ENCODE measurements around the gene IRF2BP2. TPM values are rescaled to one million over a fixed set of nuclear protein-coding genes. Genes with fewer than 3 reads are reported as not detected.

The IRF2BP2 gene
- polyA plus RNA-seq, 2 donors: 48.8 to 68.5 TPM

GRCh38 chr1:234626391-234626790 is 16.4 kb upstream of the IRF2BP2 start:
- H3K27me3 ChIP-seq (ENCODE audit: control insufficient read depth in 1 of 2, insufficient read depth in 2 of 2, low read length in 2 of 2): no peaks in the 10 kb centered on the region
- H3K4me1 ChIP-seq (ENCODE audit: control insufficient read depth in 2 of 2, insufficient read depth in 2 of 2, low read length in 1 of 2): peaks cover 0 to 3% of the 10 kb centered on the region in 2 donors
- H3K4me3 ChIP-seq (ENCODE audit: low read depth in 1 of 2, low read length in 2 of 2): no peak overlapping the region
- 95 to 97% methylated on average over 6 of the region's 6 CpGs for WGBS, 2 donors
- H3K9me3 ChIP-seq (ENCODE audit: control insufficient read depth in 2 of 2, insufficient read depth in 1 of 2, low read depth in 1 of 2, low read length in 1 of 2): no peaks in the 10 kb centered on the region
- no peaks in the 10 kb centered on the region for H3K36me3 ChIP-seq (ENCODE audit: control insufficient read depth in 2 of 2, insufficient read depth in 2 of 2, low read length in 1 of 2)
- no peak overlapping the region for H3K27ac ChIP-seq (ENCODE audit: low read depth in 2 of 2, low read length in 1 of 2)

GRCh38 chr1:234624724-234625117 is 14.7 kb upstream of the IRF2BP2 start:
- Histone ChIP-seq H3K9me3 (ENCODE audit: control insufficient read depth in 2 of 2, insufficient read depth in 1 of 2, low read depth in 1 of 2, low read length in 1 of 2) (no peaks in the 10 kb centered on the region), H3K4me1 (ENCODE audit: control insufficient read depth in 2 of 2, insufficient read depth in 2 of 2, low read length in 1 of 2) (peaks cover 0 to 3% of the 10 kb centered on the region in 2 donors), H3K27ac (ENCODE audit: low read depth in 2 of 2, low read length in 1 of 2) (no peak overlapping the region), H3K4me3 (ENCODE audit: low read depth in 1 of 2, low read length in 2 of 2) (no peak overlapping the region), H3K36me3 (ENCODE audit: control insufficient read depth in 2 of 2, insufficient read depth in 2 of 2, low read length in 1 of 2) (no peaks in the 10 kb centered on the region), H3K27me3 (ENCODE audit: control insufficient read depth in 1 of 2, insufficient read depth in 2 of 2, low read length in 2 of 2) (no peaks in the 10 kb centered on the region)
- WGBS, 2 donors: 39 to 51% methylated on average over 3 of the region's 3 CpGs

- WGBS, 2 donors: 36 to 46% methylated on average over 7 of the region's 7 CpGs
- Histone ChIP-seq H3K9me3 (ENCODE audit: control insufficient read depth in 2 of 2, insufficient read depth in 1 of 2, low read depth in 1 of 2, low read length in 1 of 2) (no peaks in the 10 kb centered on the region), H3K36me3 (ENCODE audit: control insufficient read depth in 2 of 2, insufficient read depth in 2 of 2, low read length in 1 of 2) (no peaks in the 10 kb centered on the region), H3K4me3 (ENCODE audit: low read depth in 1 of 2, low read length in 2 of 2) (no peak overlapping the region), H3K4me1 (ENCODE audit: control insufficient read depth in 2 of 2, insufficient read depth in 2 of 2, low read length in 1 of 2) (no peaks in the 10 kb centered on the region), H3K27me3 (ENCODE audit: control insufficient read depth in 1 of 2, insufficient read depth in 2 of 2, low read length in 2 of 2) (no peaks in the 10 kb centered on the region), H3K27ac (ENCODE audit: low read depth in 2 of 2, low read length in 1 of 2) (no peak overlapping the region)
These were observed 11.8 kb upstream of the IRF2BP2 start for GRCh38 chr1:234621657-234622335.

DNA sequence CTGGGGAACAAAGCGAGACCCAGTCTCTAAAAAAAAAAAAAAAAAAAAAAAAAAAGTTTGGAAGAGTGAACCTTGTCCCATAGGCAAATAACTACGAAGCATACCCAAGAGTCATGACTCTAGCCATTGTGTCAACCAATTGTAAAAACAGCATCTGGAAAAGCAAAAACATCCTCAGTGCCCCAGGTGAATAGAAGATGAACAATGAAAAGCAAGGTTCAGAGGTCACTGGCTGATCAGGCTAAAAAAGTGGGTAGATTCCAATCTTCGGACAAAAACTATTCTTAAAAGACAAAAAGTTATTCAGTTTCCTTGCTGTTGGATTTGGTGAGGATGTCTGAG is 11.1 kb upstream of the IRF2BP2 start:
- no peak overlapping the region for H3K4me3 ChIP-seq (ENCODE audit: low read depth in 1 of 2, low read length in 2 of 2)
- no peaks in the 10 kb centered on the region for H3K36me3 ChIP-seq (ENCODE audit: control insufficient read depth in 2 of 2, insufficient read depth in 2 of 2, low read length in 1 of 2)
- H3K27ac ChIP-seq (ENCODE audit: low read depth in 2 of 2, low read length in 1 of 2): no peak overlapping the region
- no peaks in the 10 kb centered on the region for H3K9me3 ChIP-seq (ENCODE audit: control insufficient read depth in 2 of 2, insufficient read depth in 1 of 2, low read depth in 1 of 2, low read length in 1 of 2)
- 94 to 96% methylated on average over 3 of the region's 3 CpGs for WGBS, 2 donors
- H3K27me3 ChIP-seq (ENCODE audit: control insufficient read depth in 1 of 2, insufficient read depth in 2 of 2, low read length in 2 of 2): no peaks in the 10 kb centered on the region
- peaks cover 0 to 3% of the 10 kb centered on the region in 2 donors for H3K4me1 ChIP-seq (ENCODE audit: control insufficient read depth in 2 of 2, insufficient read depth in 2 of 2, low read length in 1 of 2)

DNA sequence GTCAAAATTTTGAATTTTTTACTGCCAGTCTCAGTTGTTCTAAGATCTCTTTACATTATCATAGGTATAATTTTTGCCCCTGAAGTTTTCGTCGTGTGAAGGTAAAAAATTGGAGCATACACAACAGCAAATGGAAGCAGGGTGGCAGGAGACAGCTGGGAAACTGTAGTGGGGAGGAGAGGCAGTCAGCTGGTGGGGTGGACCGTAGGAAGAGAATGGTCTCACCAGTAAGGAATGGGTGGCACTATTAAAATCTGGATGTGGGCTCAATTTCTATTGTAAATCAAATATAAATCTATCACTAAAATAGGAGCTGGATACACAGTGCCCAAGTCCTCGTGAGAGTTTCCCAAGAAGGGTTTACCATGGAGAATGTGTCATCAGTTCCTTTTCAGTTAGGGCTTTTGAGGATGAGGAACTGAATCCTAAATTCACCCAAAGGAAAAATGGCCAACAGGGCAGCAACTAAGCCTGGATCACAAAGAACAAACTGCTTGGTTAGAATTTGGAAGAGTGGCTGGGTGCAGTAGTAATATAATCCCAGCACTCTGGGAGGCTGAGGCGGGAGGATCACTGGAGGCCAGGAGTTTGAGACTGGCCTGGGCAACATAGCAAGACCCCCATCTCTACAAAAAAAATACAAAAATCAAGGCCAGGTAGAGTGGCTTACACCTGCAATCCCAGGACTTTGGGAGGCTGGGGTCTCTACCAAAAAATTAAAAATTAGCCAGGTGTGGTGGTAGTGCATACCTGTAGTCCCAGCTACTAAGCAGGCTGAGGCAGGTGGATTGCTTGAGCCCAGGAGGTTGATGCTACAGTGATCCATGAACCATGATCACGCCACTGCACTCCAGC is 10.5 kb upstream of the IRF2BP2 start:
- Histone ChIP-seq H3K4me1 (ENCODE audit: control insufficient read depth in 2 of 2, insufficient read depth in 2 of 2, low read length in 1 of 2) (peaks cover 0 to 3% of the 10 kb centered on the region in 2 donors), H3K27me3 (ENCODE audit: control insufficient read depth in 1 of 2, insufficient read depth in 2 of 2, low read length in 2 of 2) (no peaks in the 10 kb centered on the region), H3K36me3 (ENCODE audit: control insufficient read depth in 2 of 2, insufficient read depth in 2 of 2, low read length in 1 of 2) (no peaks in the 10 kb centered on the region), H3K4me3 (ENCODE audit: low read depth in 1 of 2, low read length in 2 of 2) (no peak overlapping the region), H3K9me3 (ENCODE audit: control insufficient read depth in 2 of 2, insufficient read depth in 1 of 2, low read depth in 1 of 2, low read length in 1 of 2) (no peaks in the 10 kb centered on the region), H3K27ac (ENCODE audit: low read depth in 2 of 2, low read length in 1 of 2) (no peak overlapping the region)
- 67 to 85% methylated on average over 6 of the region's 6 CpGs for WGBS, 2 donors

- WGBS, 2 donors: 59 to 74% methylated on average over 6 of the region's 6 CpGs
- Histone ChIP-seq H3K9me3 (ENCODE audit: control insufficient read depth in 2 of 2, insufficient read depth in 1 of 2, low read depth in 1 of 2, low read length in 1 of 2) (no peaks in the 10 kb centered on the region), H3K4me3 (ENCODE audit: low read depth in 1 of 2, low read length in 2 of 2) (no peak overlapping the region), H3K36me3 (ENCODE audit: control insufficient read depth in 2 of 2, insufficient read depth in 2 of 2, low read length in 1 of 2) (no peaks in the 10 kb centered on the region), H3K27ac (ENCODE audit: low read depth in 2 of 2, low read length in 1 of 2) (no peak overlapping the region), H3K27me3 (ENCODE audit: control insufficient read depth in 1 of 2, insufficient read depth in 2 of 2, low read length in 2 of 2) (no peaks in the 10 kb centered on the region), H3K4me1 (ENCODE audit: control insufficient read depth in 2 of 2, insufficient read depth in 2 of 2, low read length in 1 of 2) (peaks cover 0 to 3% of the 10 kb centered on the region in 2 donors)
These were observed 9.8 kb upstream of the IRF2BP2 start for GRCh38 chr1:234619794-234620247.

GRCh38 chr1:234619071-234619480 is 9.1 kb upstream of the IRF2BP2 start:
- 61 to 74% methylated on average over 3 of the region's 3 CpGs for WGBS, 2 donors
- H3K4me3 ChIP-seq (ENCODE audit: low read depth in 1 of 2, low read length in 2 of 2): no peak overlapping the region
- no peaks in the 10 kb centered on the region for H3K9me3 ChIP-seq (ENCODE audit: control insufficient read depth in 2 of 2, insufficient read depth in 1 of 2, low read depth in 1 of 2, low read length in 1 of 2)
- H3K27me3 ChIP-seq (ENCODE audit: control insufficient read depth in 1 of 2, insufficient read depth in 2 of 2, low read length in 2 of 2): no peaks in the 10 kb centered on the region
- H3K27ac ChIP-seq (ENCODE audit: low read depth in 2 of 2, low read length in 1 of 2): no peak overlapping the region
- peaks cover 0 to 3% of the 10 kb centered on the region in 2 donors for H3K4me1 ChIP-seq (ENCODE audit: control insufficient read depth in 2 of 2, insufficient read depth in 2 of 2, low read length in 1 of 2)
- no peaks in the 10 kb centered on the region for H3K36me3 ChIP-seq (ENCODE audit: control insufficient read depth in 2 of 2, insufficient read depth in 2 of 2, low read length in 1 of 2)

DNA sequence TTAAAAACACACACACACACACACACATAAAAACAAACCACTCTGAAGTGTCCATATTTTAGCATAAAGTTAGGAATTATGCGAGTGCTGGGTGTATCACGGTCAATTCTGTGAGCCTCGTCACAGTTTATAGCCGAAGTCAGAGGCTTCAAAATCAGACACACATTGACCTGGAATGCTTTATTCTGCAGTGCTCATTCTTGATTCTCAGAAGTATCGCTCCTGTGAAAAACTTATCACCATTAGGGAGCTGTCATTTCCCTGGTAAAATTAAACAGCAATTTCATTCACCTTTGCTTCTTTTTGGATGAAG is 8.7 kb upstream of the IRF2BP2 start:
- Histone ChIP-seq H3K9me3 (ENCODE audit: control insufficient read depth in 2 of 2, insufficient read depth in 1 of 2, low read depth in 1 of 2, low read length in 1 of 2) (no peaks in the 10 kb centered on the region), H3K27me3 (ENCODE audit: control insufficient read depth in 1 of 2, insufficient read depth in 2 of 2, low read length in 2 of 2) (no peaks in the 10 kb centered on the region), H3K4me3 (ENCODE audit: low read depth in 1 of 2, low read length in 2 of 2) (no peak overlapping the region), H3K4me1 (ENCODE audit: control insufficient read depth in 2 of 2, insufficient read depth in 2 of 2, low read length in 1 of 2) (peaks cover 0 to 3% of the 10 kb centered on the region in 2 donors), H3K36me3 (ENCODE audit: control insufficient read depth in 2 of 2, insufficient read depth in 2 of 2, low read length in 1 of 2) (no peaks in the 10 kb centered on the region), H3K27ac (ENCODE audit: low read depth in 2 of 2, low read length in 1 of 2) (no peak overlapping the region)
- WGBS, 2 donors: 44 to 62% methylated on average over 5 of the region's 5 CpGs

- Histone ChIP-seq H3K4me1 (ENCODE audit: control insufficient read depth in 2 of 2, insufficient read depth in 2 of 2, low read length in 1 of 2) (peaks cover 0 to 3% of the 10 kb centered on the region in 2 donors), H3K27ac (ENCODE audit: low read depth in 2 of 2, low read length in 1 of 2) (no peak overlapping the region), H3K27me3 (ENCODE audit: control insufficient read depth in 1 of 2, insufficient read depth in 2 of 2, low read length in 2 of 2) (no peaks in the 10 kb centered on the region), H3K4me3 (ENCODE audit: low read depth in 1 of 2, low read length in 2 of 2) (no peak overlapping the region), H3K36me3 (ENCODE audit: control insufficient read depth in 2 of 2, insufficient read depth in 2 of 2, low read length in 1 of 2) (no peaks in the 10 kb centered on the region), H3K9me3 (ENCODE audit: control insufficient read depth in 2 of 2, insufficient read depth in 1 of 2, low read depth in 1 of 2, low read length in 1 of 2) (no peaks in the 10 kb centered on the region)
- 43 to 62% methylated on average over 7 of the region's 7 CpGs for WGBS, 2 donors
These were observed 8.2 kb upstream of the IRF2BP2 start for GRCh38 chr1:234617986-234618736.

Data from esophagus (tissue), 2 donors.